Stimulated activated CD4-positive, alpha-beta T cell treated with anti-CD3 and anti-CD28 coated beads, TNF-alpha, amount 100 ng/mL, for 48 hours (primary cell): ENCODE measurements around the gene GUCY2C.
"Not testable (repeated sequence)": the region's sequence is repeated elsewhere in the genome, so short reads cannot be mapped to it uniquely, and the experiment has no call there.

Experiments
- DNase-seq, 3 donors: peaks; one replicate each; pipeline ENCODE4 v3.0.0-alpha.2; 2020; ENCODE audit warnings: low read depth in 3 of 3

GUCY2C gene

DNA sequence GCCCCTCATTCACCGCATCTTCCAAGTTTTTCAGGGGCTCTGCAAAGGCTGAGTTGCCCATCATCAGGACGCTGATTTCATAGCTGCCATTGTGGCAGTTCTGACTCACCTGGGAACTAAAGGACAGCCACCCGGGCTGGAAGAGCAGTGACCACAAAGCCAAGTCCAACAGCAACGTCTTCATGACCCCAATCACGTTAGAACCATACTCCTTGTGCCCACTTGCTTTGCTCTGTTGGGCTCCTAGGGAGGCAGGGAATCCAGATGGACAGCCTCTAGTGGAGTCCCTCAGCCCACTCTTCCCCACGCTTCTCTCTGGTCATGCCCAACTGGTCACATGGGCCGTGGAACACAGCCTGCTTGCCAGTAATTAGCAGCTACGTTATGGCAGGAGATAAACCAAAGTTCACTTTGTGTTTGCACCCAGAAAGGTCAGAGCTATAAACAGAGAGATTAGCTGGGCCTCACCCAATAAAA lies at the start of gene GUCY2C:
Gene GUCY2C (minus strand): TSS at position 335 of the 477 bp plus-strand sequence. CDS start 151 bp downstream, at position 184.
- no peak for DNase-seq

DNA sequence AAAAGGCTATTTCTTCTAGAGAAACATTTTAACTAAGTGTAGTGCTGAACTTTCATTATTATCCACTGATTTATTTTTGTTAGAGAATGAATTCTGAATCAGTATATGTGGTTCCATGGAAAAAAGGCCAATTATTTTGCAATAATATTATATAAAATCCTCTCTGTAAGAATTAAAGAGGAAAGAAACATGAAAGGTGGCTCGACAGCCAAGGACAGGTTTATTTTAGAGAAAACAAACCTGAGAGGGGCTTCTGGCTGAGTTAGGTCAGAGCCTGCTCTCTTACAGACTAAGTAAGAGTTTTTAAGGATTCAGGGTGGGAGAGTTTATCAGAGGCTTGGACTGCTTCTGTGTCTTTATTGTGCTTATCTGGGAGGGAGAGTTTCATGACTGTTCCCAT lies 46.7 kb upstream of the GUCY2C start:
- no peak for DNase-seq

GRCh38 chr12:14741942-14742341 lies 45.5 kb upstream of the GUCY2C start:
- no peak for DNase-seq

GRCh38 chr12:14741153-14741552 lies 44.8 kb upstream of the GUCY2C start:
- no peak for DNase-seq

- DNase-seq: not testable (repeated sequence)
Observed at GRCh38 chr12:14736441-14736840, 40.0 kb upstream of the GUCY2C start.

GRCh38 chr12:14731821-14732220 lies 35.4 kb upstream of the GUCY2C start:
- DNase-seq: no peak

GRCh38 chr12:14729586-14729985 lies 33.2 kb upstream of the GUCY2C start:
- DNase-seq: no peak

- peak; percentile 23 to 41 (median 39) for DNase-seq
Observed at GRCh38 chr12:14723763-14724162, 27.4 kb upstream of the GUCY2C start.

DNA sequence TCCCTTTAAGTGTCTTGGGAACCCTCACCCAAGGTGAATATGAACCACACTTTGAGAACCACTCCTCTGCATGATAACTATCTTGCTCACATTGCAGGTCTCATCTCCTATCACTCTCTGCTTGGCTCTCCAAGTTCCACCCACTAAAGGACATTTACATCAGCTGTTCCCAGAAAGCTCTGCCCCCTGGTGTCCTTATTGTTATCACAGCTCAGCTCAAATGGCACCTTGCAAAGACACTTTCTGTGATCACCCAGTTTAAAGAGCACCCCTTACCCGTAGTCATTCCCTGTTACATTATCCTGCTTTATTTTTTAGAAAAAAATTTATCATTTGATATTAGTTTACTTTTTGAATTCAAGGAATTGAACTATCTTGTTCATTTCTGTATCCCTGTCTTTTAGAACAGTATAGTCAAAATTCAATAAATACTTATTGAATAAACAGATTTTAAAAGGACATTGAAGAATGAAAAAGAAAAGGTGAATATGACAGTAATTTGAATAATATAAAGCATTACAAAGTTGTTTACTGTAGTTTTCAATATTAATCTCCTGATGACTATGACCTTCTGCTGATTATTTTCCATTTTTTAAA lies 20.5 kb upstream of the GUCY2C start:
- peak; percentile 15 to 30 (median 17) for DNase-seq

DNA sequence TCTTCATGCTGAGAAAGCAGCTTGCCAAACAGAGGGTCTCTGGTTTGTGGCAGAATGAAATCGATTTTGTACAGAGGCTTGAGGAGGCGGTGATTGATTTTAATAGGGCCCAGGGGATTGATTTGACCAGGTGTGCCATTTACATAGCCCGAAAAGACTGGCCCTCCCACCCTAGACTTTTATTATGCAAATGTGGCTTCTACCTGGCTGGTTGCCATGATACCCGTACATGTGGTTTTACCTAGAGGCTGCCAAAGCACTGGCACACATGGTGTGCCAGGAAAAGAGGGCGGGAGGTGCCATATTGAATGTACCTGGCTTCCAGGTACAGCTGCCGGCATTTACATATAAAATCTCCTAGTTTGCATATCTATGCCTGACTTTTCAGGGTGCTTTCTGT lies 18.0 kb upstream of the GUCY2C start:
- DNase-seq: no peak

GRCh38 chr12:14710632-14711320 lies 14.4 kb upstream of the GUCY2C start:
- no peak for DNase-seq

DNA sequence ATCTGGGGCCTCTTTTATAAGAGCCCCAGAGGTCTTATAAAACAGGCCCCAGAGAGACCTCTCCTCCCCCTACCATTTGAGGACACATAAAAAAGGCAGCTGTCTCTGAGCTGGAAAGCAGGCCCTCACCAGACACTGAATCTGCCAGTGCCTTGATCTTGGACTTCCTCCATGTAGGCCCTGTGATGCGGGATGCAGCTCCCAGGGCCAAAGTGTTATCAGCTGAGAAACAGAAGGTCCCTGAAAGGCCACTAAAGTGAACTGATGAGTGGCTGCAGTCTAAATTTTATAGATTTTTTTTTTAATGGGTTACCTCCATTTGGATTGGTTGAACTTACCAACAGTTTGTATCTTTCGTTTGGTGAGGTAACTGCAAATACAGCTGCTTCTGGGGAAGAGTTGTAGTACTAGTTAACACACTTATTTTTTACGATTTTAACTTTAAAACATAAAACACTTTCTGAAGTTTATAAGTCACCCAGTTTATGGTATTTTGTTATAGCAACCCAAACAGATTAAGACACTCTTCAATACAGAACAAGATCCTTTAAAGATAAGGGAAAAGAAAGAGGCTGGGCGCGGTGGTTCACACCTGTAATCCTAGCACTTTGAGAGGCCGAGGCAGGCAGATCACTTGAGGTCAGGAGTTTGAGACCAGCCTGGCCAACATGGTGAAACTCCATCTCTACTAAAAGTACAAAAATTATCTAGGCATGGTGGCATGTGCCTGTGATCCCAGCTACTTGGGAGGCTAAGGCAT lies 5.6 kb upstream of the GUCY2C start:
- no peak for DNase-seq

- no peak for DNase-seq
Observed at GRCh38 chr12:14700935-14701334, 4.5 kb upstream of the GUCY2C start.

DNA sequence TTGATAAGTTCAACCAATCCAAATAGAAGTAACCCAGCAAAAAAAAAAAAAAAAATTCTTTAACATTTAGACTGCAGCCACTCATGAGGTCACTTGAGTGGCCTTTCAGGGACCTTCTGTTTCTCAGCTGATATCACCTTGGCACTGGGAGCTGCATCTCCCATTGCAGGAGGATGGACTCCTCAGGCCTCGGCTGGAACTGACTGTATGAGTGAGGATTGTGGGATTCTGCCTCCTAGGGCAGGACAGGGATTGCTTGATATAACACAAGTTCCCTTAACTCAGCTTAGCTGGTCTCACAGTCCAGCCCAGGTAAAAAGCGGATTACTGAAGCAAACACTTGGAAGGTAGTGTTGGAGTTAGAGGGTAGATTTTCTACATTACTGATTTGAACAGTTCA lies 3.5 kb upstream of the GUCY2C start:
- DNase-seq: no peak

DNA sequence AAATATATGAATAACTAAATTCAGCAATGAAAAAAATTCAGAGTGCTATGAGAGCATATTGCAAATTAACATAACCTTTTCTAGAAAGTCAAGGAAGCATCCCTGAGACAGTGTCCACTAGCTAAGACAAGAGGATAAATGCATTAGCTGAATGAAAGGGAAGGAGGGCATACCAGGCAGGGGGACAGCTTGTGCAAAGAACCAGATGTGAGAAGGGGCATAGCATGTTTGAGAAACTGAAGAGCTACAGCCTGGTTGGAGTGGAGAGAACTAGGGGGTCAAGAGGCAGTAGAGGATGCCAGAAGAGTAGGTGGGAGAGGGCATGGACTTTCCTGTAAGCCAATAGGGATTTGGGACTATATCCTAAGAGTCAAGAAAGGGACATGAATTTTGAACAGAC lies 2.2 kb upstream of the GUCY2C start:
- no peak for DNase-seq

GRCh38 chr12:14695715-14696141 lies 671 bp downstream of the GUCY2C start:
- DNase-seq: no peak

- no peak for DNase-seq
Observed at GRCh38 chr12:14694970-14695369, 1.4 kb downstream of the GUCY2C start.

DNA sequence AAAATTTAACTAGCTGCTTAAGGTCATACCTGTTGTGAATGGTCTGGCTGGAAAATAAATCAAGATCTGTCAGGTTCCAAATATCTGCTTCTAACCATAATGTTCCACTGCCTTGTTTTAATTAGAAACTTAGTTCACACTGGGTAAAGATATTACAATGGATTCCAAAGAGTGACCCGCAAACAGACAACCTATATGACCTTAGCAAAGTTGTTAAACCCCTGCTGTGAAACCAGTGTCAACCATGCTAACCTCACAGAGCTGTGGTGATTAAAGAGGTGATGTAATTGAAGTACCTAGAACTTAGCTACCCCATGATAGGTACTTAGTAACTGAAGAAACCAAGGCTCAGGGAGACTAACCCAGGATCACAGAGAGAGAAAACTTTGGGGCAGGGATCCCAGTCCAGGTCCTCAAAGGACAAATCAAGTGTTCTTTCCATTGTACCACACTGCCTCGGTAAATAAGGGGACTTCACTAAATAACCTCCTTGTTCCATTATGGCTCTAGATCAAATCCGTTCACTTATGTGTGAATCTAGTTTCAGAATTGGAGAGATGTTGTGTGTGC lies 2.2 kb downstream of the GUCY2C start:
- DNase-seq: no peak

DNA sequence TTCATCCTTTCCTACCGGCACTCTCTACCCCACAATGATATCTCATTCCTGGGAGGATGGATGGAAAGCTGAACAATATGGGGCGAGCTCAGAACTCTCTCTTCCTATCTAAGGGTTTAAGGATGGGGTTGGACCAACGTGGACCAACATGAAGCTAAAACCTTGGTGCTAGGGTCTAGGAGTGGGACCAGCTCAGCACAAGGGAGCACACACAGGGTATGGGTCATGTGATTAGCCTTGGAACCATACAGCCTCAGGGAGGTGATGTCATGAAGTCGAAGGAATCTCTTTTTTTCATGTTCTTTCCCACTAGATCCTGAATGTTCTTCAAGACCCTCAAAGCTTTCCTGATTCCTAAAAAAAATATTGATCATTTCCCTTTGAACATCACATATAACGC lies 3.3 kb downstream of the GUCY2C start:
- no peak for DNase-seq

DNA sequence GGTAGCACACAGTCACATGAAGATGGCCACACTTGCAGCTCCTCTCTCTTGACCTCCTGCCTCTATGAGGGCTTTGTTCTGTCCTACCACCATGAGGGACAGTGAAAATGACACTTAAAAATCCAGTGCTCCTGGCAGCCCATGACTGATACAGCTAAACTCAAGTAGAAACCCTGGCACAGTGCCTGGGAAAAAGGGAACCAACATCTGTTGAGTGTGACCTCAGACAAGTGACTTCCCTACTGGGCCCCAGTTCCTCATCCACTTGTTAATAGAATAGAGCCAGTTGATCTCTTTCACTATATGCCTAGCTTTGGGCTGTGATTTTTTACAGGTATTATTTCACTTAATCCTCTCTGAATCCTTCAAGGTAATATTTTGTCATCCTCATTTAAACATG lies 4.8 kb downstream of the GUCY2C start:
- no peak for DNase-seq

DNA sequence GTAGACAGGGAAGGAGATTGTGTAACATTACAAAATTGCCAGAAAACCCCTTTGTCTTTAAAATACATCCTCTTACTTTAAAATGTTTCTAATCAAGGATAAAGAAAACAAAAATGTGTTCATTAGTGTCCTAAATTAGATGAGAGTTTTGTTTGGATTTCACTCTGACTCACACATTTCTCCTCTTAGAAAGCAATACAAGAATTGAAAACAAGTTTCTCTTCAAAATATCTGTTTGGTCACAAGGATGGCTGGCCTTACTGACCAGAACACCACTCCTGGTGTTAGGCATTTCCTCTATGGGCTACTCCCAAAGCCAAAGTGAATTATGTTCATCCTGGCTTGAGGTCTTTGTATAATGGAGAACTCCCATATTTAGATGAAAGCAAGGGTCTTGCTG lies 6.4 kb downstream of the GUCY2C start:
- DNase-seq: no peak

- DNase-seq: no peak
Observed at GRCh38 chr12:14689144-14689543, 7.3 kb downstream of the GUCY2C start.
